ENCODE measurements around the gene MAP3K15.

MAP3K15 gene, protein sequence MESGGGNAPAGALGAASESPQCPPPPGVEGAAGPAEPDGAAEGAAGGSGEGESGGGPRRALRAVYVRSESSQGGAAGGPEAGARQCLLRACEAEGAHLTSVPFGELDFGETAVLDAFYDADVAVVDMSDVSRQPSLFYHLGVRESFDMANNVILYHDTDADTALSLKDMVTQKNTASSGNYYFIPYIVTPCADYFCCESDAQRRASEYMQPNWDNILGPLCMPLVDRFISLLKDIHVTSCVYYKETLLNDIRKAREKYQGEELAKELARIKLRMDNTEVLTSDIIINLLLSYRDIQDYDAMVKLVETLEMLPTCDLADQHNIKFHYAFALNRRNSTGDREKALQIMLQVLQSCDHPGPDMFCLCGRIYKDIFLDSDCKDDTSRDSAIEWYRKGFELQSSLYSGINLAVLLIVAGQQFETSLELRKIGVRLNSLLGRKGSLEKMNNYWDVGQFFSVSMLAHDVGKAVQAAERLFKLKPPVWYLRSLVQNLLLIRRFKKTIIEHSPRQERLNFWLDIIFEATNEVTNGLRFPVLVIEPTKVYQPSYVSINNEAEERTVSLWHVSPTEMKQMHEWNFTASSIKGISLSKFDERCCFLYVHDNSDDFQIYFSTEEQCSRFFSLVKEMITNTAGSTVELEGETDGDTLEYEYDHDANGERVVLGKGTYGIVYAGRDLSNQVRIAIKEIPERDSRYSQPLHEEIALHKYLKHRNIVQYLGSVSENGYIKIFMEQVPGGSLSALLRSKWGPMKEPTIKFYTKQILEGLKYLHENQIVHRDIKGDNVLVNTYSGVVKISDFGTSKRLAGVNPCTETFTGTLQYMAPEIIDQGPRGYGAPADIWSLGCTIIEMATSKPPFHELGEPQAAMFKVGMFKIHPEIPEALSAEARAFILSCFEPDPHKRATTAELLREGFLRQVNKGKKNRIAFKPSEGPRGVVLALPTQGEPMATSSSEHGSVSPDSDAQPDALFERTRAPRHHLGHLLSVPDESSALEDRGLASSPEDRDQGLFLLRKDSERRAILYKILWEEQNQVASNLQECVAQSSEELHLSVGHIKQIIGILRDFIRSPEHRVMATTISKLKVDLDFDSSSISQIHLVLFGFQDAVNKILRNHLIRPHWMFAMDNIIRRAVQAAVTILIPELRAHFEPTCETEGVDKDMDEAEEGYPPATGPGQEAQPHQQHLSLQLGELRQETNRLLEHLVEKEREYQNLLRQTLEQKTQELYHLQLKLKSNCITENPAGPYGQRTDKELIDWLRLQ (N-terminal part only)

DNA sequence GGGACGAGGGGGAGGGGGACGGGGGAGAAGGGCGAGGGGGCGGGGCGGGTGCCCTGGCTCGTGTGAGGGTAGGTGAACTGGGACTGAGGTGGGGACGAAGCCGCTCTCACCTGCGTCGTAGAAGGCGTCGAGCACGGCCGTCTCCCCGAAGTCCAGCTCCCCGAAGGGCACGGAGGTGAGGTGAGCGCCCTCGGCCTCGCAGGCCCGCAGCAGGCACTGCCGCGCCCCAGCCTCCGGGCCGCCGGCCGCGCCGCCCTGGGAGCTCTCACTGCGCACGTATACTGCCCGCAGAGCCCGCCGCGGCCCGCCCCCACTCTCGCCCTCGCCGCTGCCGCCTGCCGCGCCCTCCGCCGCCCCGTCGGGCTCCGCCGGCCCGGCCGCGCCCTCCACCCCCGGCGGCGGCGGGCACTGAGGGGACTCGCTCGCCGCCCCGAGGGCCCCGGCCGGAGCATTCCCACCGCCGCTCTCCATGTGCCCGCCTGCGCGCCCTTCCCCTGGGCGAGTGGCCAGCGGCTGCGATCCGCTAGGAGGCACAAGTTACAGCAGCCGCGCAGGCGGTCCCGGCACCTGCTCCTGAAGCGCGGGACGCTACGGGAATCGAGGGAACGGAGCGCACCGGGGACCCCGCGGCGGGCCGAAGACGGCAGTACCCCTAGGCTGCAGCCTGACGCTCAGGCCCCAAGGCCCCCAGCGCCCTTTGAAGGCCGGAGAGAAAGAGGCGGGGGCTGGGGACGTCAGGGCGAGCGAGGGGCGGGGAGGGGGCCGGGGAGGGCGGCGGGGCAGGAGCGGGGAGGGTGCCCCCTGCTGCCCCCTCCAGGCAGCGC, at the start of gene MAP3K15:
Gene MAP3K15, minus strand, starts transcription at position 718 of the 824 bp plus-strand sequence. Its CDS starts 247 bp downstream, at position 471.
- DNase-seq = peak; percentile 16

DNA sequence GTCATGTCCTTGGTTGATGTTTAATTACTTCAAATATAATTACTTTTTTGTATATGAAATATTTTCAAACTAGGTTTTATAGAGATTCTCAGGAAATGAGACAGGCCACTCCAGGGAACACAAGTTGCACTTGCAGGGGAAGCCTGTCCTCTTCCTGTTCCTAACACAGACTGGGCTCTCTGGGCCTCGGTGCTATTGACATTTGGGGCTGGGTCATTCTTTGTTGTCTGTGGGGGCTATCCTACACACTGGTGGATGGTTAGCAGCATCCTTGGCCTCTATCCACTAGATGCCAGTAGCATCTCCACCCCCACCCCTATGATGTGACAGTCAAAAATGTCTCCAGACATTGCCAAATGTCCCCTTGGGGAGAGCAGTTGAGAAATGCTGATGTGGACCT, 49.3 kb upstream of the MAP3K15 start:
- DNase-seq = no peak

DNA sequence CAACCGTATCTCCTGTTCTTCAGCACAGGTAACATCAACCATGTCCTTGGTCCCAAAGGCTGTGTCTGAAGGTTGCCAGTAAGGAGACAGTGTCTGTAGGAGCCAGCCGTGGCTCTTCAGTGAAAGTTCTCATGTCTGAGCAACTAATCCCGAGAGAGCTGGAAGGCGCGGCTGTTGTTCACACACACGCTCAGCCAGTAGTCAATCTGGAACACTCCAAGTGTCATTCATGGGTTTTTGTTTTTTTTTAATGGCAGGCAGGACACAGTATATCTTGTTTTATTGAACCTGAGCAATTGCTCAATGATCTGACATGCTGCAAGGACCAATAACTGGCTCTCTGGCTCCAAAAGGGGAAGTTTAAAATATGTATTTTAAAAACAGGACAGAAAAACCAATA, 48.4 kb upstream of the MAP3K15 start:
- no peak for DNase-seq

DNA sequence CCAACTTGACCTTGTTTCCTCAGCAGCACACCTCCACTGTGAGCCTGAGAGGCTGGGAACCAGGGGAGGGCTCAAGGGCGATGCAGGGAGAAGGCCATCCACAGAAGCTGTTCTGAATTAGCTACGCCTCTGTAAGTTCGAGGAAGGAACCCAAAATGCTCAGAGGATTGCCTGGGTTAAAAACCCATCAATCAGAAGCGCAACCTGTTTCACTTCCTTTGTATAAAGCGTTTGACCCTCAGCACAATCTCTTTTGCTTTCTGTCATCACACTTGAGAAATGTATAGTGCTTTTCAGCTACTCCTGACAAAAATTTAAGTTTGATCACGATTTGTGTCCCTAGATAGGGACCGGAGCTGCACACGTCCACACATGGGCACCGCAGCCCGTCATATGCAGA, 48.0 kb upstream of the MAP3K15 start:
- DNase-seq = no peak

DNA sequence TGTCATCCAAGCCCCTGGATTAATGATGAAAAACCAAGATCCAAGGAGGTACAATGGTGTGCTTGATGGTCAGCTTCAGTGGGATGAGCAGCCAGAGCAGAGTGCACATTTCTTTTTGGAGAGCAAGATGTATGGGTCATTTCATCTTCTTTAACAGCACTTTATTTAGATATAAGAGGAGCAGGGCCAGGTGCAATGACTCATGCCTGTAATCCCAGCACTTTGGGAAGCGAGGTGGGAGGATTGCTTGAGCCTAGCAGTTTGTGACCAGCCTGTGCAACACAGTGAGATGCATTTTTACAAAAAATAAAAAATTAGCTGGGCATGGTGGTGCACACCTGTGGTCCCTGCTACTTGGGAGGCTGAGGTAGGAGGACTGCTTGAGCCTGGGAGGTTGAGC, 45.3 kb upstream of the MAP3K15 start:
- DNase-seq = no peak

DNA sequence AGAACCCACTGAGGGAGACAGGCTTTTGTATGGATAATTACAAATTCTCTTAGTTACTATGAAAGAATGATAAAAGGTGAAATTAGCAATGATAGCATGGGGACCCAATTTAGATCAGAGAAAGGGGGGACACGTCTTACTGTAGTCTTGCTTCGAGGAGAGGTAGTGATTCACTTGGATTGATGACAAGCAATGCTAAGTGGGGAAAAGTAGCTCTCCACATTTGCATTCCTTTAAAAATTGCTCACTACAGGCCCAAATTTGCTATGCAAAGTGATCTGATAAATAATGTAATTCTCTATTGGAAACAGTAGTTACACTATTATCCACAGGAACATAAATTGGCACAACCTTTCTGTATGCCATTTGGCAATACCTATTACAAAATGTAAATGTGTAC, 42.5 kb upstream of the MAP3K15 start:
- no peak for DNase-seq

- DNase-seq = no peak
These were observed 40.9 kb upstream of the MAP3K15 start for GRCh38 chrX:19556202-19556601.

- DNase-seq = no peak
These were observed 40.4 kb upstream of the MAP3K15 start for GRCh38 chrX:19555683-19556082.

DNA sequence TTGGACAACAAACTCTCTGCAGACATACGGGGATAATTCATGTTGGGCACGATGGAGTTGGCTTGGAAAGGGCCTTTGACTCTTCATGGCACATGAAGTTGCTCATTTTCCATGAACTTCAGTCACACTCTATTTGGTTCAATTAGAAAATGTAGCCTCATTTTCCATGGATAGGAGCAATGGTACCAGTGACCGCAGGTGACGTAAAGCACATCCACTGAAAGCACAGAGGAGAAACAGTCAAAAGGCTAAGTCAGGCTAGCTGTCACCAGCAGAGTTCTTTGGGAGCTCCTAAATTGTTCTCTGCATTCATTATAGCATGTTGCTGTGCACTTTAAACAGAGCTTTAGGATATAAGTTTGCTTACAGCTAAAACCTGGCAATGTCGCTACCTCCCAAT, 39.9 kb upstream of the MAP3K15 start:
- DNase-seq = no peak

DNA sequence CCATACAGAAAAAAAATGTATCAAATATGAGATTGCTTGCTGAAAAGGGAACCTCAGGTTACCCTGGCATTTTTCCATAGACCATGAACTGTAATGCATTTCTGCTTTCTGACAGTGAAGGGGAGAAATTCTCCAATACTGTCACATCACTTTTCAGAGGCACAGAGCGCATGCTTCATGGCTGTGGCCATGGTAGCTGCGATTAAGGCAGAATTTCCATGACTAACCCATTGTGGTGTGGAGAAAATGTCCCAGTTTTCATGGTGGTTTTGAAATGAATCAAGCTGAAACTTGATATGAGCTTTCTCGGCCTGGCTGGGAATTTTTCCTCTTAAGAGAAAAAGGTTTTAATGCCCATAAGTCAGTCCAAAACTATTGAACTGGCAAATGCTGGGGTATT, 39.5 kb upstream of the MAP3K15 start:
- no peak for DNase-seq

DNA sequence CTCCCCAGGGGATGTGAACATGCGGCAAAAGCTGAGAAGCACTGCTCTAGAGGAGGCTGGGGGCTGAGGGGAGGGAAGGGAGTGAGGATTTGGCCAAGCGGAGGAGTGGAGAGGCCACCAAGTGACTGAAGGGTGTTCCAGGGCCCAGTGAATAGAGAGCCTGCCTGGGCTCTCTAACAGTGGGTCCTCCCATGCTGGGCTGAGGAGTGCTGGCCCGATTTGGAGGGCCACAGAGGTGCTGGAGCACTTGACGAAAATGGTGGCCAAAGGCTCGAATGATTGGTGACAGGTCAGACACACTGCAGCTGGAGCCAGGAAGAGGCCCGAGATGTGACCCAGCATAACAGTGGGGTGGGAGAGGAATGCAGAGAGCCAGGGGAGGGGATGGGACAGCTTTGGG, 37.5 kb upstream of the MAP3K15 start:
- DNase-seq = no peak

- DNase-seq = no peak
These were observed 34.5 kb upstream of the MAP3K15 start for GRCh38 chrX:19549838-19550237.

DNA sequence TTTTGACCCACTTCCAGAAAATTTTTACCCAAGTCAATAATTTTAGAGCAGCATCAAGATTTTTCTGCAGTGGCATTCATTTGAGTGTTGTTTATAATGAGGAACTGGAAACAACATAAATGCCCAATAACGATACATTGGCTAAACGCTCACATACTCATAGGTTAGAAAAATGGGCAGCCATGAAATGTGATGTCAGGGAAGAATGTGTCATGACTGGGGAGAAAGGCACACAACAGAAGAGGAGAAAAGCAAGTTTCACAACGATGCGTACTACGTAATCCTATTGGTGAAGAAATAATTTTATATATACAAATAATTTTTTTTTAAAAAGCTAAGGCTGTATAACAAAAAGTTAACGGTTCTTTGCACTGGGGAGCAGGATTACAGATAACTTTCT, 33.6 kb upstream of the MAP3K15 start:
- no peak for DNase-seq

DNA sequence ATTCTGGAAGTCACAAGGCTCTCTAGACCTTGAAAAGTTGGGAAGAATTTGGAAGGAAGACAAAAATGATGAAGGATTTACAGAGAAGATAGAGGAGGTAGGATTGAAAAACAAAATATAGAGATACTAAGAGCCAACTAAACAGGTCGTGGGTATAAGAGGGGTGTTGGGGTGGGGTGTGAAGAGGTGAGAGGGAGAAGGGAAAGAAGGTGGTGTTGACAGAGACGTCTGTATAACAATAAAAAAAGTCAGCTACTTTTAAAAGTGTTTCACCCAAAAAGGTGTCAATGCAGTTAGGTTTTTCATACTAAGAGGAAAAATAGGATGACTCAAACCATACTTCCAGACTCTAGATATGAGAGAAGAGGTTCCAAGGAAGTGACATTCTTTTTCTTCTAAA, 33.0 kb upstream of the MAP3K15 start:
- DNase-seq = no peak

- no peak for DNase-seq
These were observed 30.3 kb upstream of the MAP3K15 start for GRCh38 chrX:19545651-19546050.

GRCh38 chrX:19544693-19545305, 29.5 kb upstream of the MAP3K15 start:
- DNase-seq = peak; percentile 48

DNA sequence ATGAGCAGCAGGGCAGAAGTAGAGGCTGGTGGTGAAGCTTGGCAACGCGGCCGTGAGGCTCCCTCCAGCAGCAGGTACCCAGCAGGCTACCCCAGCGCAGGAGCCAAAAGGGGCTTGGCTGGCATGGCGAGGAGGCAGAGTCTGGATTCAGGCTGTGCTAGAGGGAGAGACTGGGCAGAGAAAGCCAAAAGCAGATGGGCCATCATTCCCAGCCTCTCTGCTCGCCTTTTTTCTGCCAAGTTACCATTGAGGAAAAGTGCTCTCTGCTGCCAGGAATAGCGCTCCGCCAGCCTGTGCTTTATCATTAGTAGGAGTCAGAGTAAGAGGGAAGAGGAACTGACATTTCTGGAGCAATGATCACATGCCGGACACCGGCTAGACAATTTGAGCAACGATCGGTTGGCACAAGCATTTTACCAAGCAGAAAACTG, 28.7 kb upstream of the MAP3K15 start:
- no peak for DNase-seq

DNA sequence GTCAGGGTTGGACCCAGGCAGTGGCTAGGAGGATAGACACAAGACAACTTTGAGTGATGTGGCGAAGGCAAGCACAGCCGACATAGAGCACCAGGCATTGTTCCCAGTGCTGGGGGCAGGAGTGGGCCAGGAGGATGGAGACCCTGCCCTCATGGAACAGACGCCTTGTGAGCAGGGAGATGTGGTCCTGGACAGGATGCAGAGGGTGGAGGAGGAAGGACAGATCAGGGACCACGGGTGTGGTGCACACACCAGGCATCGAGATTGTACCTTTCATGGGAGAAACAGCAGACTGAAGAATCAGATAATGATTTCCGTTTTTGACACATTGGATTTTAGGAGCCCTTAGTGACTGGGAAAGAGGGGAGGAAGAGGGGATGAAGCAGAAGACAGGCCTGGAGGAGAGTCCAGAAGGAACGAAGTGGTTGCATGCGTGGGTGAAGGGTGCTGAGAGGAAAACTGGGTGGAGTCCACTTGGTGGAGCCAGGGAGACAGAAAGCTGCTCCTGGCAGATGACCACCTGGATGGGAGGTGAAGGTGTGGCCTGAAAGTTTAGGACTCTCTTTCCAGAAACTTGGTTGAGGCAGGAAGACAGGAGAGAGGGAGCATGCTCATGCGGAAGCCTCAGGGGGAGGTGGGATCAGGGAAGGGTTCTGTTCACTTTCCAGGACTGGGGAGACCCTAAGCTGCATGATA, 27.9 kb upstream of the MAP3K15 start:
- no peak for DNase-seq

DNA sequence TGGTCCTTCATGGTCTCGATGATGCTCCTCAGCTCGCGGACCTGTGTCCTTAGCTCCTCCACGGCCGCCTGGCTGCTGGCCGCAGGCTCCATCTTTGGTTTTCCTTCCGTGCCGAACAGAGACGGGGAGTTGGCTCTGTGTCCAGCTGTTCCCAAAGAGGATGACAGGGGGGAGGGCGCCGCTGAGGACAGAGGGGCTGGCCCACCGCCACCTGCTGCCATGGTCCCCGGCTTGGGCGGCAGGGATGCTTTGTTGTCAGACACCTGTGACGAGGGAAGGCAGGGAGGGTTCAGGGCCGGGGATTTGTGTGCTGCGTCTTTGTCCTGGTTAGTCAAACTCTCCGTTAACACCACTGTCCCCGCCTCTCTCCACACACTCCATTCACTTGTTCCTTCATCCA, 26.6 kb upstream of the MAP3K15 start:
- DNase-seq = no peak

DNA sequence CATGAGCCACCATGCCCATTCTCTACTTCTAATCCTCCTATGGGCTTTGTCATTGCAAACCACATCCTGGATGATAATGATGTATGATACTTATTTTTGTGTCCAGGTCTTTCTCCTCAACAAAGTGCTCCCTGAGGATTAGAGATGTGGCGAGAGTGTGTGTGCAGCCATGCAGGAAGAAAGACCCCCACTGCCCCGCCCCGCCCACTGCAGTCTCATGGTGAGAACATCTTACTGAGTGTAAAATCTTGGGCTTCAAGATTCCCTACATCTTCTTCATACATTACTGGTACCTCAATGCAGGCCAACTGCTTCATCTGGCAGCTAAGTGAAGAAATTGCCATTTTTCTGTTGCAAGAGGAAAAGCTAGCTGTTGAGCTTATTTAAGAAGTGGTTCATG, 25.9 kb upstream of the MAP3K15 start:
- DNase-seq = no peak

GRCh38 chrX:19540076-19540475, 24.8 kb upstream of the MAP3K15 start:
- DNase-seq = no peak

Measured in CD4-positive, alpha-beta T cell treated with Interleukin-17A for 4 hours (primary cell).